T-helper 2 cell (primary cell): Measurements from ENCODE around the gene SRRM2.

ENCODE experiments used
- DNase-seq, 5 experiments: peaks; one replicate each; pipeline versions ENCODE4 v3.0.0 to v3.0.0-alpha.2; 2012 to 2022

The SRRM2 gene

DNA sequence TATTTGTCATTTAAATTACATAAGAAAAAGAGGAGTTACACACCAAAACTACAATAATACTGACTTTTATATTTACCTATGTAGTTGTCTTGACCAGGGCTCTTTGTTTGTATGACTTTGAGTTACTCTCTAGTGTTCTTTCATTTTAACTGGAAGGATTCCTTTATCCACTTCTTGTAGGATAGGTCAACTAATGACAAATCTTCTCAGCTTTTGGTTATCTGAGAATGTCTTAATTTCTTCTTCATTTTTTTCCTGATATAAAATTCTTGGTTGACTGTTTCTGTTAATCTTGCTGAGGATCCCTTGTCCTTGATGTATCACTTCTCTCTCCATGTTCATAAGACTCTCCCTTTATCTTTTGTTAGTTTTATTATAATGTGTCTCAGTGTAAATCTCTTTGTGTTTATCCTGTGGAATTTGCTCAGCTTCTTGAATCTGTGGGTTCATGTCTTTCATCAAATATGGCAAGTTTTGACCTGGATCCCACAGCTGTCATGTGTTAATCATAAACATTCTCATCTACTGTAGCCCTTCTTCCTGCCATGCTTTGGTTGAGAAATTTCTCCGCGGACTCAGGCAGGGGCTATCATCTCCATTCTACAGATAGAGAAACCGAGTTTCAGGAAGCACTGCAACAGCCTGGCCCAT lies 51.2 kb downstream of the SRRM2 start:
- no peak for DNase-seq

DNA sequence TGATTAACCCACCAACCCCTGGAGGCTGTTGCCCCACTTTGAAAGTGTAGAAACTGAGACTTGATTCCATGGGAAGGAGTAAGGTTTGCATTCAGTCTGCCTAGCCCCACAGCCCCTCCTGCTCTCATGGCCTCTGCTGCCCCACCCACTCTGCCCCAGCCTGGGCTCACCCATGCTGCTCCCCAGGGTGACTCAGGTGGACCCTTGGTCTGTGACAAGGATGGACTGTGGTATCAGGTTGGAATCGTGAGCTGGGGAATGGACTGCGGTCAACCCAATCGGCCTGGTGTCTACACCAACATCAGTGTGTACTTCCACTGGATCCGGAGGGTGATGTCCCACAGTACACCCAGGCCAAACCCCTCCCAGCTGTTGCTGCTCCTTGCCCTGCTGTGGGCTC lies 52.3 kb downstream of the SRRM2 start:
- no peak for DNase-seq

DNA sequence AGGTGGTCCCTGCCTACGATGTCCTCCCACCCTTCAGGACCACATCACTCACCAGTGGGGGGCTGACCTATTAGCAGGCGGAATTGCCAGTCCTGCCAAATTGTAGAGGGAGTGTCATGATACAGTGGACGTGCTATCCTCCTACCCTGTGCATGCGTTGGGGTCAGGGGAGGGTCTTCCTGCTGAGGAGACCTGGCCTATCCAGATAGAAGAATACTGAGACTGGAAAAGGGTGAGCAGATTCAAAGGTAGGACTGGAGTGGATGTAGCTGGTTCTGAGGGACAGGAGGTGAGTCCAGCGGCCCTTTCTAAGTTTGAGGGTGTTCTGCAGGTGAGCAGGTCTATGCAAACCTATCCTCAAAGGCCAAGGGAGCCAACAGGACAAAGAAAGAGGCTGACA lies 53.8 kb downstream of the SRRM2 start:
- DNase-seq, result no peak

DNA sequence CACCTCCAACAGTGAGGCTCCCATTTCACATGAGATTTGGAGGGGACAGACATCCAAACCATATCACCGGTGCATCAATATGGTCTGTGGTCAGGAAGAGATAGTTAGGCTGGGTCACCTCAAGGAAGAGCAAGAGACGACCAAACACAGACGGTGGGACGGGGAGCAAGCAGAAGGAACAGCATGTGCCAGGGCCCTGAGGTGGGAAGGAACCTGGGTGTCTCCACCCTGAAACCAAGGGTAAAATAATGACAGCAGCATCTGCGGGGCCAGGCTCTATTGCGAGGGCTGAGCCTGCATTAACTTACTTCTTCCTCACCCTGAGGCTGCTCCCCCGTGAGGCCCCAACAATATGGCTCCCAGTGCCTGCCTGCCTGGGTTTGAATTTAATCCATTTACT lies 55.7 kb downstream of the SRRM2 start:
- no peak for DNase-seq

DNA sequence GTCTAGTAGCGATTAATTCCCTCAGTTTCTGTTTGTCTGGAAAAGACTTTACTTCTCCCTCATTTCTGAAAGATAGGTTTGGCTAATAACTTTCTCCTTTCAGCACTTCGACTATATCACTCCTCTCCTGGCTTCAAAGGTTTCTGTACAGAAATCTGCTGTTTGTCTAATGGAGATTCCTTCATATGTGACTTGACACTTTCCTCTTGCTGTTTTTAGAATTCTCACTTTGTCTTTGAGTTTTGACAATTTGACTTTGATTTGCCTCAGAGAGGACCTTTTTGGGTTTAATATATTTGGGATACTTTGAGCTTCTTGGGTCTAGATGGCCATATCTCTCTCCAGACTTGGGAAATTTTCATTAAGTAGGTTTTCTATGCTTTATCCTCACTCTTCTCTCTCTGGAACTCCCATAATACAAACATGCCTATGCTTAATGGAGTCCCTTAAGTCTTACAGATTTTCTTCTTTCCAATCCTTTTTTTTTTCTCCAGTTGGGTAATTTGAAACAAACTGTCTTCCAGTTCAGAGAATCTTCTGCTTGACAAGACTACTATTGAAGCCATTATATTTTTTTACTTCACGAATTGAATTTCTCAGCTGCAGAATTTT lies 56.8 kb downstream of the SRRM2 start:
- DNase-seq, result no peak

DNA sequence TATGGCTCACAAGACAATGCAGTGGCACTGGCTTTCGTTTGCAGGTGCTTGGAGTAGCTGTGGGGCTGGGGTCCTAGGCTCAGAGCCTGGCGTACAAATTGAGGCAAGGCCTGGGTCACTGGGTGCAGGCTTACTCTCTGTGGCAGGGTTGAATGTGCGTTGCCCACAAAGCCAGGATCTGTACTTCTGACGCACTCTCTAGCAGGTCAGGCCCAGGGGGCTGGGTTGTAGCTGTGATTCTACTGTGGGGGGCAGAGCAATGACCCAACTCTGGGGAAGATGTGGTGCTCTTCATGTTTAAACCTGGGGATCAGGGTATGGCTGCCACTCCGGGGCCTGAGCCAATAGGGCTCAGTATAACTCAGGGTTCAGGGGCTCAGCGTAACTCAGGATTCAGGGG lies 58.2 kb downstream of the SRRM2 start:
- no peak for DNase-seq

DNA sequence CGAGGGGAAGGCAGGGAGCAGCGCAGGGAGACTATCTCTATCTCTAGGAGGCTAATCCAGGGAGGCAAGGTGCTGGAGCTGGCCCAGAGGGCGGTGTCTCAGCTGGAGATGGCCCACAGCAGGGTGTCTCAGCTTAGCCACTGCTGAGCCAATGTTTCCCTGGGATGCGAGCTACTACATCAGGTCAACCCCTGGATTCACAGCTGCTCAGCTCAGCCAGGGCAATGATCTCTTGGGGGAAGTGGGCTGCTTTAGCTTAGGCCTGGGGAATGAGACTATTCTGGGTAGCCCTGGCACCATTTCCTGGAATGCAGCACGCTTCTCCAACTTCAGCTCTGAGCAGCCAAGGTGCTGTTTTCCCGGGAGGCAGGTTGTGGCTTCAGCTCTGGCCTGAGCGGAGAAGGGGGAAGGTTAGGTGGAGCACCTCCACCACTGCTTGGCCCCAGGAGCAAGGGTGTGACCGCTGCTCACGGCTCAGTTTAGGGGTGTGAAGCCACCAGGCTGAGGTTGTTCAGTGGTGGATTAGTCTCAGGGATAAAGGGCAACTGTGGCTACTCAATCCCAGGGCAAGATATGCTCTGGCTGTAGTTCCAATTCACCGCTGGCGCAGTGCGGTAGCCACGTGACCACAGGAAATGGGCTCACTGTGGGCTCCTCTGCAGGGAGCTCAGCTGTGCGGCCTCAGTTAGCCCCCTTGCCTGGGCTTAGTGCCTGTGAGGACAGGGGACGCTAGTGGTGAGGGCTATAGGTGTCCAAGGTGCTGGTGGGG lies 59.4 kb downstream of the SRRM2 start:
- DNase-seq, result no peak

DNA sequence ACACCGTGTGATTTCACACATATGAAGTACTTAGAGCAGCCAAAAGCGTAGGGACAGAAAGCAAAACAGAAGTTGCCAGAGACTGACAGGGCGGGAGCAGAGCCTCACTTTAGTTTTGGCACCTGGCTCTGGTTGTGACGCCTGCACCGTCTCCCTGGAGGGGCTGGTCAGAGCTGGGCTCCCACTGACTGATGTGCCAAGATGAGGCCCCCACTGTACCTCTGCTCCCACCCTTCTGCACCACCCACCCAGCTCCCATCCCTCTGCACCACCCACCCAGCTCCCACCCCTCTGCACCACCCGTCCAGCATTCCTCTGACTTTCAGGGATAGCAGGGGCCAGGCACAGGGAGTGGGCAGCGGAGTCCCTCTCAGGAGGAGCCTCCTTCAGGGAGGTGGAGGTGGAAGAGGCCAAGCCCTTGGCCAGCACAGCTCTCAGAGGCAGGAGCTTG lies 61.4 kb downstream of the SRRM2 start:
- no peak for DNase-seq

DNA sequence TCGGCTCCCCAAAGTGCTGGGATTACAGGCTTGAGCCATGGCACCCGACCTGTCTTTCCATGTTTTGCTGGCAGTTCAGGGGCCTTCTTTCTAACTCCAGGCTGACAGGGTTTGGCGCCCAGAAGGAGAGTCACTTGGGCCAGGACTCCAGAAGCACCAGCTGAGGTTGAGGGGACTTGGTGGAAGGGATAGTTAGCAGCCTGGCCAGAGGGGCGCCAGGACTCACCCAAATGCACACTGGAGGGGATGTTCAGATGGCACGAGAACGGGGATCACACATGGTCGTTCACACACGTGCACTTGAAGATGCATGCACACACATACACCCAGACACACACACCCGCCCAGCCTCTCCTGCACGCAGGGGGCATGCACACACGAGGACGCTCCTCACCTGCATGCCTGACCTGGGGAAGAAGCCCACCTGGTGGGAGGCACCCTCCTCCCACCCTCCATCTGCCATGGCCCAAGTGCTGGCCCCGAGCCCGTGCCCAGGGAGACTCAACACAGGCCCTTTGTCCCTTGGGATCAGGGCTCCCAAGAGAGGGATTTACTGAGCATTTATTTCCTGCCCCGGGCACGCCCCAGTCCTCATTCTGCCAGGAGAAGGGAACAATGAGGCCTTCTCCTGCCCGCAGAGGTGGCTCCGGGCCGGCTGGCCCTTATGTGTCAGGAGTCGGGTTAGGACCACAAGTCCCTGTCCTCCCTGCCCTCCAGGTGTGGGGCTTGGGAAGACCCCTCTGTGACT lies 62.3 kb downstream of the SRRM2 start:
- no peak for DNase-seq

DNA sequence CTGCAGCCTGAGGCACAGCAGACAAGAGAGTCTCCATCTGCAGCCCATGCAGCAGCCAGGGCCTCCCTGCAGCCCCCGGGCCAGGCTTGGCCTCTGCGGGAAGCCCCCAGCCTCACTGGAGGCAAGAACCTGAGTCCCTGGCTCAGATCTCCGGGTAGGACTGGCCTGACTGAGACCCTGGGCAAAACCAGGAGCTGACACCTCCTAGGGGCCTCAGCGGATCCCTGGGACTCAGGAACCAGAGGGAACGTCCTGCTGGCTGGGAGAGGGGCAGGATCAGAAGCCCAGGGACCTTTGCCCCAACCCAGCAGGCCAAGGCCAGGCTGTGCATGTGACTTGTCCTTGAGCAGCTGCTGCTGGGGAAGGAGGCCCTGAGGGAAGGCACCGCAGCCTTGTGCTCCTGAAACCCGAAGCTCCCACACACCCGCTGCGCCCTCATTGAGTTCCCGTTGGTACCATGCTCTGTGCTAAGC lies 62.9 kb downstream of the SRRM2 start:
- DNase-seq, result no peak

DNA sequence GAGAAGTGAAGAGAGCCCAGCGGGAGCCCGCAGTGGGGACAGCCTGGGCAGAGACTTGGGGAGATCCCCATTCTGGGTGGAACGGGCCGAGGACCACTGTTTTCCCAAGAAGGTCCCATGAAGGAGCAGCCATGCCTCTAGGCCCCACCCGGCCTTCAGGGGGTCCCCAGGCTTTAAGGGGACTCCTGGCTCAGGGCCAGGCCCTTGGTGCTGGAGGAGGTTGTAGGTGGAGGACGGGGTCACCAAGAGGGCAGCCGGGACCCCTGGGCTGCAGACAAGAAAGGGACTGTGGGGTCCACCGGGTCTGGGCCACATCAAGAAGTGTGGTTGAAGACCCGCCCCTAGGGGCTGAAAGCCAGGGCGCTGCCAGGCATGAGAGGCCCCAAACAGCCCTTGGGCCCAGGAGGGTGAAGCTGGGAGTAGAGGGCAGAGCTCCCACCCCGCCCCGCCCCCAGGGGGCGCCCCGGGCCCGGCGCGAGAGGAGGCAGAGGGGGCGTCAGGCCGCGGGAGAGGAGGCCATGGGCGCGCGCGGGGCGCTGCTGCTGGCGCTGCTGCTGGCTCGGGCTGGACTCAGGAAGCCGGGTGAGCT lies 64.4 kb downstream of the SRRM2 start, which contains the start of gene PRSS21:
Gene PRSS21, plus strand, starts transcription at position 487 of the 589 bp plus-strand sequence. Its CDS starts 32 bp downstream, at position 519.
- peak in 2 of 5 experiments; percentile 36 to 48 for DNase-seq

DNA sequence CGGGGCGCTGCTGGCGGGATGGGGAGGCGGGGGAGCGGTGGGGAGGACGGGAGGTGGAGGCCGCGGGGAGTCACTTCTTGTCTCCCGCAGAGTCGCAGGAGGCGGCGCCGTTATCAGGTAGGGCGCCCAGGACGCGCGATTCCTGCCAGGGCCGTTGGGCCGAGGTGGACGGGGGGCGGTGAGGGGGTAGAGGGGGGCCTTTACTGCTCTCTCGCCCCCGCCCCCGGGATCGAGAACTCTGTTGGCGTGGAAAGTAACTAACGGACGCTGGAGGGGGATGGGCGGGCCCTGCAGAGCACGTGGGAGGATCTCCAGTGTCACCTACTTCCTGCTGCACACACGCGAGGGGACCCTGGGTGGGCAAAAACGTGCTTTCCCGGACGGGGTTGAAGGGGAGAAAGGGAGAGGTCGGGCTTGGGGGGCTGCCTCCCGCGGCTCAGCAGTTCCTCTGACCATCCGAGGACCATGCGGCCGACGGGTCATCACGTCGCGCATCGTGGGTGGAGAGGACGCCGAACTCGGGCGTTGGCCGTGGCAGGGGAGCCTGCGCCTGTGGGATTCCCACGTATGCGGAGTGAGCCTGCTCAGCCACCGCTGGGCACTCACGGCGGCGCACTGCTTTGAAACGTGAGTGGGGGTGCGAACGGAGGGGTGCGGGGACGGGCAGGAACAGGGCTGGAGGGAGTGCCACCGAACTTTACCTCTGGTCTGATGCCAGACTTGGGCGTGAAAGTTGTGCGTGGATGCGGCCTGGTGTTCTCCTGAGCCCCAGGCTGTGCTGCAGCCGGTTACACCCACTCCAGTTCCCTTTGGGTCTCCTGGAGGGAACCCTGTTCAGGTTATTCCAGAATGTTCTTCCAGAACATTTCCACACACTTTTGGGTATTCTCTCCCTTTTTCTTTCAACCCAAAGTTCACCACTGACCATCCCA lies 65.2 kb downstream of the SRRM2 start:
- DNase-seq, result peak in 1 of 5 experiments; percentile 26

DNA sequence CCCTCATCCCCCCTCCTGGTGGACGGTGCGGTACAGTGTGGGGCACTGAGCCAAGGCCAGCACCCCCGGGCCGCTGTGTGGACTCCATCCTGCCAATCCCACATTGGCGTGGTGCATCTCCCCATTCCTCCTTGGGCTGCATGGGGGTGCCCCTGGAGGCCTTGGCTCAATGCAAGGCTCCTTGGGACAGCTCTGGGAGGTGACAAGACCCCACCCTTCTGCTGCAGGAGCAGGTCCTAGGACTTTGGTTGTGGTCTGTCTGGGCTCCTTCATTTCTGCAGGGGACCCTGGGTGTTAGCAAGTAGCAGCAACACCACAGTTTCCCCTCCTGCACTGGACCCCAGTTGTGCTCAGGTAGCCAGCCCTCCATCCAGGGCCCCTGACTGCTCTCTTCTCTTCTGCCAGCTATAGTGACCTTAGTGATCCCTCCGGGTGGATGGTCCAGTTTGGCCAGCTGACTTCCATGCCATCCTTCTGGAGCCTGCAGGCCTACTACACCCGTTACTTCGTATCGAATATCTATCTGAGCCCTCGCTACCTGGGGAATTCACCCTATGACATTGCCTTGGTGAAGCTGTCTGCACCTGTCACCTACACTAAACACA lies 65.9 kb downstream of the SRRM2 start:
- no peak for DNase-seq

DNA sequence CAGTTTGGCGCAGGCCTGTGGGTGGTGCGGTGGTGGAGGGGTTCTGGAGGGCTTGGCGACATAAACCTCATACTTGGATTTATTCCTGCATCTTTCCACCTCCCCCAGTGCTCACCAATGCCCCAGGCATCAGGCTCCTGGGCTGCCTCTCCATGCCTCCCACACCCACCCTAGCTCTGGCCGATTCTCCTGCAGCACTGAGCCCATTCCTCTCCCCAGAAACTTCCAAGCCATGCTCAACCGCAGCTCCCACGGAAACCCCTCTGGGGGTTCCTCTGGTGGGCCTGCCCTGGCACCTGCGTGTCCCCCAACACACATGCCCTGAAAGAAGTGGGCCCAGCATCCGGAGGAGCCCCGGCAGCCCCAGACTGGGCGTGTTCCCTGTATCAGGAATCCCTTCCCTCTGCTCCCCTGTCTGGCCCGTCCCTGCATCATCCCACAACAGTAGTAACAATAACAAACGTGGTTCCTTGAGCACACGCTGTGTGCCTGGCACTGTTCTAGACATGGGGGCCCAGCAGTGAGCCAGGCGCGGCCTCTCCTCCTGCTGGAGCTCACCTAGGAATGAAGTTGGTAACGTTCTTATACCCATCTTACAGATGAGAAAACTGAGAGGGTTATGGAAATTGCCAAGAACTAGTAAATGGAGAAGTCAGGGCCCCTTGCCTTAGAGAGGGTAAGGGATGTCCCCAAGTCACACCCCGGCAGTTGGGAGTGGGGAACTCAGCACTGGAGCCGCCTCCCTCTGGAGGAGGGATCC lies 66.9 kb downstream of the SRRM2 start:
- no peak for DNase-seq

DNA sequence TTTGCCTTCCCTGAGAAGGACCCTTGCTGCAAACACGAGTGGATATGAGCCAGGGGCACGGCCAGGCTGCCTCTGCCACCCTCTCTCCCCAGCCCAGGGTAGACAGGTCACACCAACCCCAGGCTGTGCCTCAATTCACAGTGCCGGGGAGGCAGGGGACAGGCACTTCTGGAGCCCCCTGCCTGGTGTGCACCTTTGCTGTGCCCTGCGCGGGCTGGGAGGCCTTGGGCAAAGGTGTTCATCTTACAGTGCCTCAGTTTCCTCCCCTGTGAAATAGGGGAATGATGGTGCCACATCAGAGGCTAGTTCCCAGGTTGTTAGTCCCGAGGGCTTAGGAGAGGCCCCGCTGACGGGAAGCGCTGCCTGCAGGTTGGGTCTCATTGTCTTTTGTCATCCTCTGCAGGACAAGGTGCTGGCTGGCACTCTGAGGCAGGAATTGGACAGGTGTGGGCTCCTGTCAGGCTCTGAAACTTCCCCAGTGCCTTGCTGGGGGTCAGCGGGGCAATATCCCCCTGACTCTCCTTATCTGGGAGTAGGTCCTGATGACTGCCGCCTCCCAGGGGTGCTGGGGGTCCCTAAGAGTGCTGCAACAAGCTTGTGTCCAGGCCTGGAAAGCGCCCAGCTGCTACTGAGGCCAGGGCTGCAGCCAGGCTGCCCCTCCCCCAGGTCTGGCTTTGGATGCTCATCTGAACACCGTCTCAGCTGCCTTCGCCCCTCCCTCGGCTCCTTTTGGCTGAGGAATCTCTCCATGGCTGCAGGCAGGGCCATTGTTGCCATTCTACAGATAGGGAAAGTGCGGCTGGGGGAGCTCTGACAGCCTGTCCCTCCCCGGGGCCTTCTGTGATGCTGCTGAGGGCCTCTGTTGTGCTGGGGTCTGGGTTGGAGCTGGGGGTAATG lies 67.7 kb downstream of the SRRM2 start:
- DNase-seq, result no peak
